GM19351 (cell line): Measurements from ENCODE around the gene LRRC59.

Source experiments
- ATAC-seq: cut with Tn5 transposase; IDR thresholded peaks from one replicate; pipeline ENCODE4 v1.9.1; 2021; ENCODE audit warnings: mild to moderate bottlenecking, moderate library complexity; ENCODE audit not compliant: unreplicated experiment

LRRC59 gene

DNA sequence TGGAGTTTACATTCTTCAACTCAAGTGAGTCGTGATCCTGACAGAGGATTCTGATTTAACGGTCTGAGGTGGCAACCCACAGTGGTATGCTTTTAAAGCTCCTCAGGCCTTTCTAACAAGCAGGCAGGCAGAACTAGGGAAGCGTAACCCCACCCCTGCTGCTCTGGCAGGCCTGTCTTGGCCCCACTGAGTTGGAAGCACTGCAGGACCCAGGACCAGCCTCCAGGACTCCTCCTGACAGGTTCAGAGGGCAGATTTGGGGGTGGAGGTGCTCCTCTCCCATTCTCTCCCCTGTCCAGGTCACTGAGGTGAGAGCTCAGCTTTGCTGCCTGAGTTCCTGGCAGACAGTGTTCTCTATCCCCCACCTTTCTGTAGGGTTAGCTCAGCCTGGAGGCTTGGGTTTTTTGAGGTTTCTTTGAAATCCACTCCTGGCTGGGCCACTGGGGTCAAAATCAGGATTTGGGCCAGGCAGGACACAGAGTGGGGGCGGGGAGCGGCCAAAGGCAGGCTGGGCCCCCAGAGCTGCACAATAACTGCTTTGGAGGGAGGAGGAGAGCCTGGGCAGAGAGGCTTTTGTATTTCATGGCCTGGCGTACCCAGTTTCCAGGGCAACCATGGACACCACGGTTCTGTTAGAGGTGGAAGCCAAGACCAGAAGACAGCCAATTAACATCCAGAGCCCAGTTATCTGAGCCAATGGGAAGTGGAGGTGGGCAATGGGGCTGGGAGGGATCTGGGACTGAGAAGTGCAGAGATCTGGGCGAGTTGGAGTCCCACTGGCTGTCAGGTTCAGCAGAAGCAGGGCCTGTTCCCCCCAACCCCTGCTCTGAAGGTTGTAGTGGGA lies 33.9 kb downstream of the LRRC59 start:
- no peak for ATAC-seq

DNA sequence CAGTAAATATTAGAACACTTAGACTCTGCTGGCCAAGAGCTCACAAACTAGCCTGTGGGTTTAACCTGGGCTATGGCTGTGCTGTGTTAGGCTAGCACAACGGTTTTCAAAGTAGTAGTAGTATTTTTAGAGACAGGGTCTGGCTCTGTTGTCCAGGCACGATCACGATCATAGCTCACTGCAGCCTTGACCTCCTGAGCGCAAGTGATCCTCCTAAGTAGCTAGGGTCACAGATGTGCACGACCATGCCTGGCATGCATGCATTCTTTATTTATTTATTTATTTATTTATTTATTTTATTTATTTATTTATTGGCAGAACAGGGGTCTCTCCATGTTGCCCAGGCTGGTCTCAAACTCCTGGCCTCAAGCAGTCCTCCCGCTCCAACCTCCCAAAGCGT lies 34.7 kb downstream of the LRRC59 start:
- ATAC-seq, result no peak

DNA sequence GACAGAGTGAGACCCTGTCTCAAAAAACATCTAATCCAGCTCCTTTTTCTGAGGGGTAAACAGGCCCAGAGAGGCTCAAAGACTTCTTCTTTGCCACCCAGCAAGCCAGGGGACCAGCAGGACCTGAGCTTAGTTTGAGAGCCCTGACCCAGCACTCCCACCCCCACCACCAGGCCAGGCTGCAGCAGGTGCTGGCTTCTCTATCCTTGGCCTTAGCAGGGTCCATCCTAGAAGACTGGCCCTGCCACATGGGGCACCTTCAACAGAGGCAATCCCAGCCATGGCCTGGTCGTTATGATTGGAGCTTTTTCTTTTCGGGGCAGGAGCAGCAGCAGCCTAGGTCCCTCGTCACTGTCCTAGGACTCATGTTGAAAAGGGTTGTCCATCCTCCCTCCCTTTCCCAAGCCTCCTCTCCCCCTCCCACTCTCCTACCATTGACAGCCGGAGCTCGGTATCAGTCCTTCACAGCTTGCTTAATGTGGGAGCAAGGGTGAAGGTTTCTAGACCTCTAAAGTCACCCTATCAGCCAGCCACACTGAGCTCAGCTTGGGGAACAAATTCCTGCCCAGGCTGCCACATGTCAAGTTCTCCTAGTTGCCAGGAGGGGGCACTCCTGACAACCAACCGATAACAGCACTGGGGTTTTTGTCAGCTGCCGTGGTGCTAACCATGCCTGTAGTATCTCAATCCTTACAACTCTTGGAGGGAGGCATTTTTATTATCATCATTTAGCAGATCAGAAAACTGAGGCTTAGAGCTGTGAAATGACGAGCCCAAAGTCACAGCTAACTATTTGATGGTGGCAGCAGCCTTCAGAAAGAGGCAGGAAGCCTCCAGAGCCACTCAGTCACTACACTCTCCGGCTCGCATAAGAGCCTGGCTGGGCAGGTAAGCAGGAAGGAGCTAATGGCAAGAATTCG lies 35.5 kb downstream of the LRRC59 start:
- peak; percentile 61 for ATAC-seq

DNA sequence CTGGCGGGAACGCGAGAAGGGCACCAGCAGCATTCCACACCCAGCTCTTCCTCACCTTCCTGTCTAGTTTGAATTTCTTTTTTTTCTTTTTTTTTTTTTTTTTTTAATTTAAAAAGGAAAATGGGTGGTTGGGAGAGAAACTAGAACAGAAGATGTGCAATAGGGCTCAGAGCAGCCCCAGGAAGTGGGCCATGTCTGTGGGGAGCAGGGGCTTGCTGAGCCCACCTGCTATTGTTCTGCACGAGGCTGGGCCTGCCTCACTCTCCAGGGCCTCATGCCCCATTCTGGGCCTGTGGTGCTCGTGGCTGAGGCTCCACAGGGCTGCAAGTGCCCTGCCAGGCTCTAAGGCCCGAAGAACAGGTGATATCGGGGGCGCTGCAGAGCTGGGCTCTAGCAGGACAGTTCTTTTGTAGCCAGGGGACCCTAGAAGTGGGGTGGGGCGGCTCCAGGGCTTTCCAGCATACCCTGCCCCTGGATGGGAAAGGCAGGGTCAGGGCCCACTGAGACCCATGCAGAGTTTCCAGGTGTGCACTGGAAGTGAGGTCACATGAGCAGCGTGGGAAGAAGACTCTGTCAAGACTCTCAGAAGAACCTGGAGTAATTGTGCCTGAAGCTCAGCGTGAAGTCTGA lies 36.7 kb downstream of the LRRC59 start:
- no peak for ATAC-seq

DNA sequence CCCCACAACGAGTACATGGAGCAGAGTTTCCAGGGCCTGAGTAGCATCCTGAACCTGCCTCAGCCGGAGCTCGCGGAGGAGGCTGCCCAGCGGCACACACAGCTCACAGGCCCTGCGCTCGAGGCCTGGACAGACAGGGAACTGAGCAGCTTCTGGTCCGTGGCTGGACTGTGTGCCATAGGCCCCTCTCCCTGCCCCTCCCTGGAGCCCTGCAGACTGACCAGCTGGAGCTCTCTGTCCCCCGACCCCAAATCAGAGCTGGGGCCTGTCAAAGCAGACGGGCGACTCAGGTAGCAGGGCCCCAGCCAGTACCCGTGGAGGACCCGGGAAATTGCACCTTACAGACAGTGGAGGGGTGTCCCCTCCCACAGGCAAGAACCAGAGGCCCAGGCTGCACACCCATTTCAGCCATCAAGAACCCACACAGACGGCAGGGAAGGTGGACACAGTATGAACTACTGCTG lies 37.3 kb downstream of the LRRC59 start:
- no peak for ATAC-seq

DNA sequence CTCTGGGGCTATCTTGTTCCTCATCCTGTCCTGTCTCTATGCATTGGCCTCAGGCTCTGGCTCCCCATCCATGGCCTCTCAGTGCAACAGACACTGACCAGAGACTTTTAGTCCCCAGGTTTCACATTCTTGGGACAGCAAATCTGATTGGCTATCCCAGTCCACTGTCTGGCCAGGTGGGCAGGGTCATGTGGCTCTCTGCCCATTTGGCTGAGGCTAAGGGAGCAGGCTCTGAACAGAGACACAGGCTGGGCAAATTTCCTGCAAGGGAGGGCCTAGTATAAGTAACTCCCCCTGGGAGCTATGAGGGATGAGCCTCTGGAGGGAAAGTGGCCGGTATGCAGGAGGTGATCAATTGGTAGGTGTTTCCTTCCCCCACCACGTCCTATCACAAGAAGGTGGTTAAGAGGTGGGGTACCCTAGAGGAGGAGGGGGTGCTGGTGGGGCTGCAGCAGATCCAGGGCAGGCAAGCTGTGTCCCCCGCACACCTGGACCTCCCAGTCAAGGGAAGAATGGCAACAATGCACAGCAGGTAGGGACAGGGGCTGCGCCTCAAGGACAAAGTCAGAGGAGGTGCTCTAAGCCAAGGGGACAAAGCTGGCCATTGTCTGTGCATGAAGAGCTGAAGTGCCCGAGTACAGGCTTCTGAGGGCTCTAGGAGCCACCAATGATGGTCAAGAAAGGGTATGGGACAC lies 38.2 kb downstream of the LRRC59 start:
- ATAC-seq, result no peak

DNA sequence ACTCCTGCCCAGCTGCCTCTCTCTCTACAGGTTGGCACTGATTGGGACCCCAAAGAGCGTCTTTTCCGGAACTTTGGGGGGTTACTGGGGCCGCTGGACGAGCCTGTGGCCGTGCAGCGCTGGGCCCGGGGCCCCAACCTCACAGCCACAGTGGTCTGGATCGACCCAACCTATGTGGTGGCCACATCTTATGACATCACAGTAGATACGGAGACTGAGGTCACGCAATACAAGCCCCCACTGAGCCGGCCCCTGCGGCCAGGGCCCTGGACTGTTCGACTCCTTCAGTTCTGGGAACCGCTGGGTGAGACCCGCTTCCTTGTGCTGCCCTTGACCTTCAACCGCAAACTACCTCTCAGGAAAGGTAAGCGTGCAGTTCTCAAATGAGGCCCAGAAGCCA lies 39.1 kb downstream of the LRRC59 start:
- no peak for ATAC-seq

DNA sequence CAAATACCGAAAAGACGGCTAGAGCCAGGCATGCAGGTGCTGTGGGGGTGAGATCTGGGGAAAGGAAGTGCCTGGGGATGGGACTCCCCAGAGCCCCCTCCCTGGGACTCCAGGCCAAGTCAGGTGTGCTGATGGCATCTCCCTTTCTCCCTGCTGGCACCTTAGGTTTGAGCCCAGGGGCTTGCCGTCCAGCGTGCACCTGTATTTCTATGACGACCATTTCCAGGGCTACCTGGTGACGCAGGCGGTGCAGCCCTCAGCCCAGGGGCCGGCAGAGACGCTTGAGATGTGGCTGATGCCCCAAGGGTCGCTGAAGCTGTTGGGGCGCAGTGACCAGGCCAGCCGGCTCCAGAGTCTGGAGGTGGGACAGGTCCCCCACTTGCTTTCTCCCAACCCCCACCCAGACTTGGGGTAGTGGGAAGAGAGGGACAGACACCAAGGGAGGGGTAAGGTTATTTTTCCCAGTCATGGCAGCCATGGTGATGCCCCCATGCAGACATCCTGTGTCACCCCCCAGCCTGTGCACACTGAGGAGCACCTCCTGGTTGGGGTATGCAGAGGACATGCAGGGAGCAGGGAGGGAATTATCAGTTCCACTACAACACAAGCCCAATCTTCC lies 40.3 kb downstream of the LRRC59 start:
- ATAC-seq, result no peak

DNA sequence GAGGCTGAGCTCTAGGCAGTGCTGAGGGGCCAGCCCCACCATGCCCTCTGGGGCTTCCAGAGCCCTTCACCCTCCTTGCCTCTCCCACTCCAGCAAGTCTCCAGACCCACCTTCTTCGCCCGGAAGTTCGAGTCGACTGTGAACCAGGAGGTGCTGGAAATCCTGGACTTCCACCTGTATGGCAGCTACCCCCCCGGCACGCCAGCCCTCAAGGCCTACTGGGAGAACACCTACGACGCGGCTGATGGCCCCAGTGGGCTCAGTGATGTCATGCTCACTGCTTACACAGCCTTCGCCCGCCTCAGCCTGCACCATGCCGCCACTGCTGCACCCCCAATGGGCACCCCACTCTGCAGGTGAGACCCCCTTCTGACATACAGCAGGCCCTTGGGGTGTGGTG lies 40.9 kb downstream of the LRRC59 start:
- no peak for ATAC-seq

DNA sequence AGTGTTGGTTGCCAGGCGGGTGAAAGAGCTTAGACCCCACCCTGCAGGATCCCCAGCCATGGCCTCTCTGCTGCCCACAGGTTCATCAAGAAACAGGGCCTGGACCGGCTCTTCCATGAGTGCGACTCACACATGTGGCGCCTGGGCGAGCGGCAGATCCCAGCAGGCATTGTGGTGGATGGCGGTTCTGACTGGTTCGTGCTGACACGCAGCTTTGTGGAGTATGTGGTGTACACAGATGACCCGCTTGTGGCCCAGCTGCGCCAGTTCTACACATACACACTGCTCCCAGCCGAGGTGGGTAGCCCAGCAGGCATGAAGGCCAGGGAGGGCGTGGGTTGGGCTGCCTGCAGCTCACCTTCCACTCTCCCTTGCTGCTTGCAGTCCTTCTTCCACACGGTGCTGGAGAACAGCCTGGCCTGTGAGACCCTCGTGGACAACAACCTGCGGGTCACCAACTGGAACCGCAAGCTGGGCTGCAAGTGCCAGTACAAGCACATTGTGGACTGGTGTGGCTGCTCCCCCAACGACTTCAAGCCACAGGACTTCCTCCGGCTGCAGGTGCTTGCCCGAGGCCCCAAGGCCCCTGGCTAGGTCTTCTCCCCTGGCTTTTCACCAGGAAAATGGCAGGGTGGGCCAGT lies 41.5 kb downstream of the LRRC59 start:
- no peak for ATAC-seq

DNA sequence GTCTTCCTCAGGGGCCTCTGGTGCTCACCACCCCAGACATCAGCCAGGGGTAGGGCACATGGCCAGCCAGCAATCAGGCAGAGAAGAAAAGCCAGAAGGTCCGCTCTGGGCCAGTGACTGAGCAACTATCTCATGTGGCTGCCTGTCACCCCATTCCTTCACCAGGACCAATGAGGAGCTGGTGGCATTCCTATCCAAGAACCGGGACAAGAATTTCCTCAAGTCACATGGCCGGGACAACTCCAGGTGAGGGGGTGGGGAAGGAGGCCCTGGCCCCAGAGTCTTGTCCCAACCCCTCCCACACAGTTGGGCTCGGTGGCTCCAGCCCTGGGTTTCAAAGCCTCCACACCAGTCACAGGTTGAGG lies 42.0 kb downstream of the LRRC59 start:
- no peak for ATAC-seq

DNA sequence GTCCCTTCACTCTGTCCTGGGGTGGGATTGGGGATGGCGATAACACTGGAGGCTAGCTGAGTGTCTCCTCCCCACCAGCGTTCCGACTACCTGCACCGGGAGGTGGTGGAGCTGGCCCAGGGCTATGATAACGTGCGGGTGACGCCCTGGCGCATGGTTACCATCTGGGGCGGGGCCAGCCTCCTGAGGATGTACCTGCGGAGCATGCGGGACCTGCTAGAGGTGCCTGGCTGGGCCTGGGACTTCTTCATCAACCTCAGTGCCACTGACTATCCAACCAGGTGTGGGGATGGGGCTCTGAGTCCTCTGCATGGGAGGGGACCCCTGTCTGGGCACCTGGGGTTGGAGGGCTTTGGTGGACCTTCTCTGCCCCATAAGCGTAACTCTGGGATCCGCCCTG lies 42.5 kb downstream of the LRRC59 start:
- no peak for ATAC-seq

DNA sequence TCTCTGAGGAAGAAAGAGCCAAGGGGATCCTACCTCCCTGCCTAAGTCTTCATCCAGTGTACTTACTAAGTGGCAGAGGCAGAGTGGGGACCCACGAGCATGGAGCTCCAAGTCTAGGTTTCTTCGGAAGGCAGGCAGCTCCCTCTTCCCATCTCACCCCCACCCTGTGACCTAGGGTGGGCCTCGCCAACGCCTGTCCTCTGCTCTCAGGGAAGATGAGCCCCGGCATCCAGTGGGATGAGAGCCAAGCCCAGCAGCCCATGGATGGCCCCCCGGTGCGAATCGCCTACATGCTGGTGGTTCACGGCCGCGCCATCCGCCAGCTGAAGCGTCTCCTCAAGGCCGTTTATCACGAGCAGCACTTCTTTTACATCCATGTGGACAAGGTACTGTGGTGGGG lies 43.1 kb downstream of the LRRC59 start:
- ATAC-seq, result no peak

DNA sequence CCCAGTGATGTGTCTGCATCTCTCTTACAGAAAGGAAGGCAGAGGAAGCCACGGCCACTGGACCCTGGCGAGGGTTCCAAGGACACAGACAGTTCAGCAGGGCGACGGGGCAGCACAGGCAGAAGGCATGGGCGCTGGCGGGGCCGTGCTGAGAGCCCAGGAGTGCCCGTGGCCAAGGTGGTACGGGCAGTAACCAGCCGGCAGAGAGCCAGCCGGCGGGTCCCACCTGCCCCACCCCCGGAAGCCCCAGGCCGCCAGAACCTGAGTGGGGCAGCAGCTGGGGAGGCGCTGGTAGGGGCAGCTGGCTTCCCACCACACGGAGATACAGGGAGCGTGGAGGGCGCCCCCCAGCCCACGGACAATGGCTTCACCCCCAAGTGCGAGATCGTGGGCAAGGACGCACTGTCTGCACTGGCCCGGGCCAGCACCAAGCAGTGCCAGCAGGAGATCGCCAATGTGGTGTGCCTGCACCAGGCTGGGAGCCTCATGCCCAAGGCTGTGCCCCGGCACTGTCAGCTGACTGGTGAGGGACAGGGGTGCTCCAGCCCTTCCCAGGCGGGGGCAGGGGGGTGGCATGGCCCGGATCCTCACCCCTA lies 43.6 kb downstream of the LRRC59 start:
- no peak for ATAC-seq

DNA sequence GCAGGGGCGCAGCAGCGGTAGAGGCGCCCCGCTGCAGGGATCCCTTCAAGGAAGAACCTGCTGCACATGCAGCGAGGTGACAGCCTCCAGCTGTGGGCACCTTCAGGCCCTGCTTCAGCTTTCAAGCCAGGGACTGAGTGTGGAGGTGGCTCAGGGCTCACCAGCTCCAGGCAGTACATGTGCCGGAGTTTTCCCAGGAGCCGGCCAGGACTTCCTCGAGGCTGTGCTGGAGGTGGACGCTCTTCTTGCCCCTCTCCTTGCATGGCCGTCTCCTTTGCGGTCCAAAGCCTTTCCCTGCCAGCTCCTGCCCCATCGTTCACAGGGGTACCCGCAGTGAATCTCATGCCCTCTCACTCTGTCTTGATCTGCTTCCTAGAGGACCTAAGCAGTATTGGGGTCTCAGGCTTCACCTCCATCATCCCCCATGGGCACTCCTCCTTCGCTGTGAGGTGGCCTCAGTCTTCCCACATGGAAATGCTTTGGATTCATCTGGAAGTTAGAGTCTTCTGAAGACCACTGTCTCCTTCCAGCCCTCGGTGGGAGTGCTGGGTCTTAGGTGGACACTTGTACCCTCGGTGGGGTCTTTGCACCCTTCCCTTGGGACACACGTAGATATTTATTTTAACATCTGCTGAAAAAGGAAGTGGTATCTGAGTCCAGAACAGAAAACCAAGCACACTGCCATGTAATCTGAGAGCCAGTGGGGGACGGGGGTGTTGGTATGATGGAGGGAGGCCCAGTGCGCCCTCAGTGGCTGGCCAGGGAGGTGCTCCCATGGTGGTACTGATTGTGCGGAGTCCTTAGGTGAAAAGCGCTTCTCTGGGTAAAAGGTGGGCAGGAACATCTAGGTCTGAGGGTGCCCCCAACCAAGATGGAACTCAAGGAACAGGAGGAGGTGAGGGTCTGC lies 44.4 kb downstream of the LRRC59 start:
- ATAC-seq, result no peak

DNA sequence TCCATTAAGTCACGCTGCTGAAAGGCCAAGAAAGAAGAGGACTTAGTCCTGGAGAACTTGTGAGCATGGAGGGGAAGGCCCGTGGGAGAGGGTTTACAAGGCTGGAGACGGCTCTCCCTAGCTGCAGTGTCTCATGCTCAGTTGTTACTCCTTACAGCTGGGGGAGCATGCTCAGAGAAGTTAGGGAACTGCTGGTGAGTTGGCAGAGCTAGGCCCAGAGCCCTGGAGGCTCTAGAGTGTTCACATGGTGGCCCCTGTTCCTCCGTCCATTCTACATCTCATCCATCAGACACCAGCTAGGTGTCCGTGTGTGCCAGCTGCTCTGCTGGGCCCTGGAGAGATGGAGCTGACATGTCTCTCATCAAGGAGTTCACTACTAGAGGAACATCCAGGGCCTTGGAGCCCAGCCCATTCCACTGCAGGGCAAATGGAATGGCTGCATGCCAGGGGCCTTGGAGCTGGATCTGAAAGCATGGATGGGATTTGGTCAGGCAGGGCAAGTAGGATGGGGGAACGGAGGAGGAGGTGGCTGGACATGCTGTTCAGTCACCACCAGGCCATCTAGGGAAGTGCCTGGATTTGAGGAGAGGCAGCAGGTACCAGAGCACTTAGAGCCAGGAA lies 45.1 kb downstream of the LRRC59 start:
- no peak for ATAC-seq

DNA sequence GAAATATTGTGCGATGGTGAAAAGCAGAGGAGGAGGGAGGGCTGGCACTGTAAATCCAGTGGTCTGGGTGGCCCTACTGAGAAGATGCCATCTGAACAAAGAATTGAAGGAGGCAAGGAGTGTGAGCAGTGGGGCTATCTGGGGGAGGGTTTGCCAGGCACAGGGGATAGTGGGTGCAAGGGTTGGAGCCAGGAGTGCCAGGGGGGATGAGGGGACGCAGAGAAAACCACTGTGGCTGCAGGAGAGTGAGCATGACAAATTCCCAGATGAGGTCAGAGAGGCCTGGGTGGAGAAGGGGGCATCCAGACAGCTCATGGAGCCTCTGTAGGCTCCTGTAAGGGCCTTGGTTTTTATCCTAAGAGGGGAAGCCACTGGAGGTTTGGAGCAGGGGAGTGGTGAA lies 46.6 kb downstream of the LRRC59 start:
- ATAC-seq, result no peak

DNA sequence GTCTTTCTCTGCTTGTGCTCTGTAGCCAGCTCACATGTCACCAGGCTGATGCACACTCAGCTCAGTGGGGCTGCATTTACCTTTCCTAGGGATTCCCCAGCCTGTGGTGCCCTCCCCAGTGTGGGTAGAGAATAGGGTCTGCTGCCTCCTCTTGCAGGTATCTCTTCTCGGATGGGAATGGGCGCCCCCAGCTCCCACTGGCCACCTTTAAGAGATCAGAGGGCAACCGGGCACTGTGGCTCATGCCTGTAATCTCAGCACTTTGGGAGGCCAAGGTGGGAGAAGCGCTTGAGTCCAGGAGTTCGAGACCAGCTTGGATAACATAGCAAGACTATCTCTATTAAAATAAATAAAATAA lies 48.1 kb downstream of the LRRC59 start:
- no peak for ATAC-seq
